CD8-positive, alpha-beta memory T cell (primary cell): ENCODE measurements around the gene FASTK. TPM values are rescaled to one million over a fixed set of nuclear protein-coding genes. Genes with fewer than 3 reads are reported as not detected.

Experiments used
- CTCF ChIA-PET: fragments of 350-600 bp; sonication (Branson Sonifier 250); formaldehyde crosslinking; loops from one replicate; lab custom pipeline; 2021; ENCODE audit warnings: antibody characterized with exemption; lab: Charles Lee
- POLR2A ChIA-PET: fragments of 350-600 bp; sonication (Branson Sonifier 250); formaldehyde crosslinking; loops from one replicate; lab custom pipeline; 2021; ENCODE audit warnings: antibody characterized with exemption; lab: Charles Lee
- DNase-seq, 5 donors: peaks; one replicate each; pipeline versions ENCODE4 v3.0.0 to v3.0.0-alpha.2; 2020 to 2022; ENCODE audit warnings: mixed read lengths in 1 of 5
- H3K27ac ChIP-seq: one replicate; pipeline ENCODE4 v1.7.0; 2013; ENCODE audit warnings: low read depth, mild to moderate bottlenecking, low read length, moderate library complexity
- H3K27me3 ChIP-seq: 2 replicates; pipeline ENCODE4 v1.7.0; 2013; ENCODE audit warnings: low read length, mild to moderate bottlenecking; ENCODE audit not compliant: insufficient read depth, poor library complexity, severe bottlenecking
- H3K36me3 ChIP-seq: 2 replicates; pipeline ENCODE4 v1.7.0; 2013; ENCODE audit warnings: mild to moderate bottlenecking, low read length, moderate library complexity; ENCODE audit not compliant: insufficient read depth
- H3K4me1 ChIP-seq: 2 replicates; pipeline ENCODE4 v1.7.0; 2013; ENCODE audit warnings: mild to moderate bottlenecking, low read length, moderate library complexity; ENCODE audit not compliant: insufficient read depth
- H3K4me3 ChIP-seq: 2 replicates; pipeline ENCODE4 v1.7.0; 2013; ENCODE audit warnings: mild to moderate bottlenecking, low read length
- H3K9me3 ChIP-seq: 2 replicates; pipeline ENCODE4 v1.7.0; 2013; ENCODE audit warnings: mild to moderate bottlenecking, low read length
- H3K27ac Mint-ChIP-seq, 8 donors: one replicate each; pipeline ENCODE4 v1.8.0; 2020 to 2021; ENCODE audit warnings: mixed read lengths in 8 of 8, mild to moderate bottlenecking in 6 of 8, inconsistent platforms in 3 of 8, moderate library complexity in 3 of 8
- H3K27me3 Mint-ChIP-seq, 2 donors: one replicate each; pipeline ENCODE4 v1.8.0; 2020 to 2021; ENCODE audit warnings: mixed read lengths in 2 of 2, mild to moderate bottlenecking in 1 of 2, moderate library complexity in 1 of 2
- H3K36me3 Mint-ChIP-seq, 3 donors: one replicate each; pipeline ENCODE4 v1.8.0; 2020 to 2021; ENCODE audit warnings: mixed read lengths in 3 of 3, inconsistent platforms in 1 of 3, mild to moderate bottlenecking in 1 of 3
- H3K4me1 Mint-ChIP-seq, 3 donors: one replicate each; pipeline ENCODE4 v1.8.0; 2020 to 2021; ENCODE audit warnings: mixed read lengths in 3 of 3, inconsistent platforms in 1 of 3, mild to moderate bottlenecking in 1 of 3
- H3K4me3 Mint-ChIP-seq, 7 donors: one replicate each; pipeline ENCODE4 v1.8.0; 2020 to 2021; ENCODE audit warnings: mixed read lengths in 7 of 7, mild to moderate bottlenecking in 6 of 7, moderate library complexity in 4 of 7, inconsistent platforms in 2 of 7
- H3K9me3 Mint-ChIP-seq, 5 donors: one replicate each; pipeline ENCODE4 v1.8.0; 2020 to 2022; ENCODE audit warnings: mixed read lengths in 5 of 5, mild to moderate bottlenecking in 3 of 5, moderate library complexity in 2 of 5, inconsistent platforms in 1 of 5
- polyA plus RNA-seq: library from polyadenylated mRNA; unstranded; fragments of 300-500 nt; fragmentation: Illumina TruSeq; gene quantifications from one replicate; pipeline ENCODE4 v1.2.3, GENCODE V29; 2021
- total RNA-seq, 2 experiments: library from RNA; stranded (reverse); gene quantifications; one replicate each; pipeline ENCODE4 v1.2.3, GENCODE V29; 2021

FASTK gene
- total and polyA plus RNA-seq, 3 experiments from 2014 or later = 52.0 to 88.8 (median 83.1) TPM

DNA sequence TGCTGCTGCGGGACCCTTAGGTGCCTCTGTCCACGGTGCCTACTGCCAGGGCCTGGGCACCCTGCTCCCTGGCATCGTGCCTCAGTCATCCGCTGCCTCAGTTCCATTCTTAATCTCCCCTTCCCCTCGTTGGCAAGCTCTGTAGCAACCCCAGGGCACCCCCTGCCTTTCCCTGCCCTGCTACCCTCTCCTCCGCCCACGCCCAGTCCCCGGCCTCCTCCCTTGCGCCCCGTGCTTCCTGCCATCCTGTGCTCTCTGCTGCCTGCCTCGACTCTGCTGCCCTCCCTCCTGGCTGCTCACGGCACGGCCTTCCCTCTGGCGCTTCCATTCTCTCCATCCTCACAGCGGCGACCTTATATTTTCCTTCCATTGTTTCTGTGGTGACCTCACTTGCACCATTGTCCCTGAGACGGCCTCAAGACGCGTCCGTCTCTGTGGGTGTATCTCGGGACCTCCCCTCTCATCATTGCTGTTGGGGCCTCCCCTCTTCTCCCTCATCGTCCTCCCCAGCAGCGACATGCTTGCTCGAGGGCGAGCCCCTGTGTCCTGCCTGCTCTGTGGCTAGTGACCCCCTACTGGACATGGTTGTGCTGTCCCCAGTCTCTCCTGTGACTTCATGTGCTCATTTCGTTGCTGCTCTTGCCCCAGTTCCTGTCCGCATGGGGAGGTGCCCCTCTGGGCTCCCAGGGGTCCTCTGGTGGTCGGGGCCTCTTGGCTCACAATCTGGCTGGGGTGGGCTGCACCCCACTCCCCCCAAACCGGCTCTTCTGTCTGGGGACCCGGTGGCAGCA, 41.0 kb upstream of the FASTK start:
- H3K4me1 Mint-ChIP-seq = peaks cover 11 to 24% (median 14%) of the 10 kb centered on the region in 3 donors
- no peak for DNase-seq
- no peaks in the 10 kb centered on the region for H3K27me3 Mint-ChIP-seq
- H3K9me3 Mint-ChIP-seq = no peaks in the 10 kb centered on the region
- H3K36me3 ChIP-seq = peaks cover 5% of the 10 kb centered on the region
- H3K4me1 ChIP-seq = peaks cover 5% of the 10 kb centered on the region
- H3K4me3 ChIP-seq = no peak overlapping the region
- peak overlapping the region in 1 of 8 donors; percentile 44 for H3K27ac Mint-ChIP-seq
- H3K36me3 Mint-ChIP-seq = peaks cover 2 to 51% (median 4%) of the 10 kb centered on the region in 3 donors
- POLR2A ChIA-PET = no interaction called here
- no peak overlapping the region for H3K27ac ChIP-seq
- CTCF ChIA-PET = interaction anchor here (2.4 kb wide), 1 partner anchor 11 kb away, joined by 9 read pairs; no protein-coding TSS in a partner anchor
- H3K4me3 Mint-ChIP-seq = peak overlapping the region in 1 of 7 donors; percentile 45
- no peaks in the 10 kb centered on the region for H3K27me3 ChIP-seq
- H3K9me3 ChIP-seq = no peaks in the 10 kb centered on the region

DNA sequence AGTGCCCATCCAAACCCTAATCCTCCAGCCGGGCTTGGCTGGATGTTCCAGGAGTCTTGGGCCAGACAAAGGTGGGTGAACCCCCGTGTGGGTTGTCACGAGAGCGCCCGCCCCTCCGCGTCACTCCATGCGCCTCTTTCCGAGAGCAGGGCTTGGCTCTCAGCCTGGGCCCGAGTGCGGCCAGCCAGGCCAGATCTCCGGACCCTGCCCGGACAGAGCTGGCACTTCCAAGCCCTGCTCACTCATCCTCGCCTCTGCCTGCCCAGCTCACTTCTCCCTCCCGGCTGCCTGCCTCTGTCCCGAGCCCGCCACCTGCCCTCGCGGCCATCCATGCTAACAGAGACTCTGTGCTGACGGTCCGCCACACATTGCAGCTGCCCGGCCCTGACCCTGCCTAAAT, 40.3 kb upstream of the FASTK start:
- CTCF ChIA-PET = interaction anchor here (2.4 kb wide), 1 partner anchor 10 kb away, joined by 9 read pairs; no protein-coding TSS in a partner anchor
- Histone ChIP-seq H3K27me3 (no peaks in the 10 kb centered on the region), H3K4me3 (no peak overlapping the region), H3K27ac (no peak overlapping the region), H3K9me3 (no peaks in the 10 kb centered on the region), H3K4me1 (peaks cover 5% of the 10 kb centered on the region), H3K36me3 (peaks cover 5% of the 10 kb centered on the region)
- DNase-seq = no peak
- Mint-ChIP-seq H3K9me3 (no peaks in the 10 kb centered on the region), H3K27ac (peak overlapping the region in 1 of 8 donors; percentile 45), H3K27me3 (no peaks in the 10 kb centered on the region), H3K36me3 (peaks cover 2 to 51% (median 4%) of the 10 kb centered on the region in 3 donors), H3K4me1 (peaks cover 13 to 31% (median 14%) of the 10 kb centered on the region in 3 donors), H3K4me3 (no peak overlapping the region)
- POLR2A ChIA-PET = no interaction called here

DNA sequence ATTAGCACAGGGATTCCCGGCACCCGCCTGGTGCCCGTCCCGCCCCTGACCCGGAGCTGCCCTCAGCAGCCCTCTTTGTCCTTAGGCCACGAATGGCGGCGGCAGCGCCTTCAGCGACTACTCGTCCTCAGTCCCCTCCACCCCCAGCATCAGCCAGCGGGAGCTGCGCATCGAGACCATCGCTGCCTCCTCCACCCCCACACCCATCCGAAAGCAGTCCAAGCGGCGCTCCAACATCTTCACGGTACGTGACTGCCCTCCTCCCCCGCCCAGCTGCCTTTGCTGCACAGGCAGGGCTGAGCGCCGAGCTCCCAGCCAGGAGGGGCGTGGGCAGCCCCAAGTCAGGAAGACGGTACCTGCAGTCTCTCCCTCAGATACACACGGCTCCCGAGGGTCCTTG, 39.3 kb upstream of the FASTK start:
- Mint-ChIP-seq H3K27me3 (no peaks in the 10 kb centered on the region), H3K9me3 (no peaks in the 10 kb centered on the region), H3K36me3 (peaks cover 2 to 51% (median 4%) of the 10 kb centered on the region in 3 donors), H3K27ac (no peak overlapping the region), H3K4me1 (peaks cover 14 to 34% (median 15%) of the 10 kb centered on the region in 3 donors), H3K4me3 (no peak overlapping the region)
- H3K4me1 ChIP-seq = peaks cover 5% of the 10 kb centered on the region
- ChIA-PET POLR2A (interaction anchor here (0.5 kb wide), 1 partner anchor 108 kb away, joined by 4 read pairs; no protein-coding TSS in a partner anchor), CTCF (interaction anchor here (0.8 to 2.4 kb wide), 3 partner anchors 7 to 12 kb away, joined by 3 to 9 read pairs (median 3); no protein-coding TSS in a partner anchor)
- H3K36me3 ChIP-seq = peaks cover 5% of the 10 kb centered on the region
- H3K9me3 ChIP-seq = no peaks in the 10 kb centered on the region
- H3K27me3 ChIP-seq = no peaks in the 10 kb centered on the region
- no peak overlapping the region for H3K4me3 ChIP-seq
- no peak overlapping the region for H3K27ac ChIP-seq
- DNase-seq = no peak

DNA sequence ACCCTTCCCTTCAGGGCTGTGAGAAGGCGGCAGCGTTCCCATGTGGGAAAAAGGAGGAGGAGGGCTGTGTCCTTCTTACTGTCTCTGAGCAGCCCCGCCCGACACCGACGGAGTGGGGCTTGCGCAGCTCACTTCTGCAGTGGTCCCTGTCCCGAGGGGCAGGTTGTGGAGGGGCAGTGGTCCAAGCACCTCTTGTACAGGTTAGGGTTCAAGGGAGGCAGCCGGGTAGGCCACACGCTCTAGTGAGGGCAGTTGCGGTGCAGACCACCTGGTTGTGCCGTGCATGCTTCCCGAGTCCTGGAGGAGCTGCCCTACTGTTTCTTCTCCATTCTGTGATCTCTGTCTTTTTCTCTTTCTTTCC, 38.4 kb upstream of the FASTK start:
- CTCF ChIA-PET = interaction anchor here (0.8 to 2.4 kb wide), 2 partner anchors 8 to 11 kb away, joined by 3 to 9 read pairs; no protein-coding TSS in a partner anchor
- POLR2A ChIA-PET = no interaction called here

DNA sequence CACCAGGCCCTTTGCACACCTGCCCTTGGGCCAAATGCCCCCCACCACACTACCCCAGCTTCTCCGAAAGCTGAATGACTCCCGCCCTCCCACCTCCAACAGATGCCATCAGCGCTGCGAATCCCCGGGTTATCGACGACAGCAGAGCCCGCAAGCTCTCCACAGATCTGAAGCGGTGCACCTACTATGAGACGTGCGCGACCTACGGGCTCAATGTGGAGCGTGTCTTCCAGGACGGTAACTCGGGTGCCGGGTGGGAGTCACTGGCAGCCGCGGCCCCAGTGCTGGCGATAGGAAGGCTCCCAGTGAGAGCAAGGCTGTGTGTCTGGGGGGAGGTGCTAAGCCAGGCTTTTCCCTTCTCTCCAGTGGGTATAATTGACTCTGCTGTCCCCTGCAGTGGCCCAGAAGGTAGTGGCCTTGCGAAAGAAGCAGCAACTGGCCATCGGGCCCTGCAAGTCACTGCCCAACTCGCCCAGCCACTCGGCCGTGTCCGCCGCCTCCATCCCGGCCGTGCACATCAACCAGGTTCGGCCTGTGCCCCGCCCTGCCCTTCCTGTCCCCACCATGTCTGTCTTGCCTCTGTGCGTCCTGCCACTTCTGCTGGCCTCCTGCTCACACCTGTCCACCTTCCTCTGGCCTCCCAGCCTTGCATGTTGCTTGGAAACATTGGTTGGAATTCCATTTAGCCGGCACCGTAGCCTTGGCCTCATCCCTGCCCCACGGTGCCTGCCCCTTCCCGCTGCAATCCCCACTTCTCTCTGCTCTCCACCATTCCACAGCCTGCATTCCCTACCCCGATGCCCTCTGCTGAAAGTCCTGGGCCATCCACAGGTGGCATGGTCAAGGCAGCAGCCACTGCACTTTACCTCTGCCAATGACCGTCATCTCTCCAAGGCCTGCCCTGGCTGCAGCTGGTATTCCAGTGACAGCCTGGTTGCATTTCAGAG, 37.8 kb upstream of the FASTK start:
- peaks cover 5% of the 10 kb centered on the region for H3K4me1 ChIP-seq
- ChIA-PET CTCF (interaction anchor here (0.7 to 1.7 kb wide), 4 partner anchors 90 to 164 kb away, joined by 3 to 4 read pairs (median 4); partner anchors contain the start of gene ABCB8), POLR2A (interaction anchor here (0.6 to 0.9 kb wide), 2 partner anchors 38 to 129 kb away, joined by 3 to 6 read pairs; partner anchors contain the start of gene FASTK)
- H3K36me3 ChIP-seq = no peaks in the 10 kb centered on the region
- H3K9me3 Mint-ChIP-seq = no peaks in the 10 kb centered on the region
- peak overlapping the region in 2 of 7 donors; percentile 2 to 34 for H3K4me3 Mint-ChIP-seq
- H3K27me3 Mint-ChIP-seq = no peaks in the 10 kb centered on the region
- H3K27me3 ChIP-seq = no peaks in the 10 kb centered on the region
- DNase-seq = no peak
- H3K27ac Mint-ChIP-seq = peak overlapping the region in 5 of 8 donors; percentile 92 to 96 (median 93)
- no peak overlapping the region for H3K27ac ChIP-seq
- H3K4me3 ChIP-seq = peak overlapping the region; percentile 26
- H3K4me1 Mint-ChIP-seq = peaks cover 9 to 34% (median 10%) of the 10 kb centered on the region in 3 donors
- H3K9me3 ChIP-seq = no peaks in the 10 kb centered on the region
- peaks cover 2 to 43% (median 4%) of the 10 kb centered on the region in 3 donors for H3K36me3 Mint-ChIP-seq

More for the DNA sequence above, 38.4 kb upstream of the FASTK start:
- Histone ChIP-seq H3K27me3 (no peaks in the 10 kb centered on the region), H3K27ac (no peak overlapping the region), H3K4me3 (no peak overlapping the region), H3K4me1 (peaks cover 5% of the 10 kb centered on the region), H3K9me3 (no peaks in the 10 kb centered on the region), H3K36me3 (no peaks in the 10 kb centered on the region)
- peak overlapping the region in 2 of 8 donors; percentile 66 to 77 for H3K27ac Mint-ChIP-seq
- H3K4me3 Mint-ChIP-seq = peak overlapping the region in 1 of 7 donors; percentile 24
- no peak for DNase-seq
- H3K27me3 Mint-ChIP-seq = no peaks in the 10 kb centered on the region
- H3K4me1 Mint-ChIP-seq = peaks cover 13 to 33% (median 15%) of the 10 kb centered on the region in 3 donors
- no peaks in the 10 kb centered on the region for H3K9me3 Mint-ChIP-seq
- H3K36me3 Mint-ChIP-seq = peaks cover 2 to 48% (median 4%) of the 10 kb centered on the region in 3 donors

DNA sequence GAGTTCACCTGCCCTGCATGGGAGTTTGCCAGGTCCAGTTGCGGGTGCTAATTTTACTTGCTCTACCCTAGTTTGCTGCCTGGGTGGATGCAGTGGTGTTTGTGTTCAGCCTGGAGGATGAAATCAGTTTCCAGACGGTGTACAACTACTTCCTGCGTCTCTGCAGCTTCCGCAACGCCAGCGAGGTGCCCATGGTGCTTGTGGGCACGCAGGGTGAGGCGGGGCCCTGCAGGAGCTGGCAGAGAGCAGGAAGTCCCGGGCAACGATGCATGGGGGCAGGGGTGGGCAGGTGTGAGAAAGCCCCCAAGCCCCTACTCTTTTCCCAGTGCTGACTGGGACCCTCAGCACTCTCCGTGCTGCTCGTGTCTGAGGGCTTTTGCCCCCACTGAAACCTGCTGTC, 37.0 kb upstream of the FASTK start:
- Mint-ChIP-seq H3K36me3 (peaks cover 2 to 39% (median 4%) of the 10 kb centered on the region in 3 donors), H3K9me3 (no peaks in the 10 kb centered on the region), H3K27ac (peak overlapping the region in 7 of 8 donors; percentile 87 to 96 (median 93)), H3K4me3 (peak overlapping the region; percentile 73 to 85 (median 76)), H3K27me3 (peaks cover 0 to 5% of the 10 kb centered on the region in 2 donors), H3K4me1 (peaks cover 9 to 34% (median 10%) of the 10 kb centered on the region in 3 donors)
- Histone ChIP-seq H3K27me3 (no peaks in the 10 kb centered on the region), H3K27ac (peak overlapping the region; percentile 16), H3K9me3 (no peaks in the 10 kb centered on the region), H3K4me1 (peaks cover 5% of the 10 kb centered on the region), H3K36me3 (no peaks in the 10 kb centered on the region), H3K4me3 (peak overlapping the region; percentile 26)
- DNase-seq = peak; percentile 25 to 69 (median 48)
- POLR2A ChIA-PET = interaction anchor here (0.9 kb wide), 1 partner anchor 37 kb away, joined by 3 read pairs; the partner anchor contains the start of gene FASTK
- CTCF ChIA-PET = interaction anchor here (0.7 to 1.7 kb wide), 5 partner anchors 89 to 163 kb away, joined by 3 to 4 read pairs (median 4); partner anchors contain the start of gene ABCB8
